Stimulated activated CD4-positive, alpha-beta T cell treated with anti-CD3 and anti-CD28 coated beads, TNF-alpha, amount 100 ng/mL, for 4 hours (primary cell): ENCODE results near the gene CTNNBL1.

Source experiments
- DNase-seq, 3 experiments: peaks; one replicate each; pipeline ENCODE4 v3.0.0-alpha.2; 2020; ENCODE audit warnings: low read depth in 3 of 3

CTNNBL1 gene

GRCh38 chr20:37821696-37822095, 127.9 kb downstream of the CTNNBL1 start:
- no peak for DNase-seq

GRCh38 chr20:37822141-37822601, 128.3 kb downstream of the CTNNBL1 start:
- DNase-seq: no peak

GRCh38 chr20:37823296-37823980, 129.6 kb downstream of the CTNNBL1 start:
- DNase-seq: no peak

GRCh38 chr20:37827605-37828004, 133.8 kb downstream of the CTNNBL1 start:
- DNase-seq: no peak

- DNase-seq: no peak
Measured at GRCh38 chr20:37828684-37829083, 134.9 kb downstream of the CTNNBL1 start.

- no peak for DNase-seq
Measured at GRCh38 chr20:37829128-37829527, 135.3 kb downstream of the CTNNBL1 start.

GRCh38 chr20:37833221-37833896, 139.5 kb downstream of the CTNNBL1 start:
- no peak for DNase-seq

GRCh38 chr20:37836926-37837325, 143.1 kb downstream of the CTNNBL1 start:
- DNase-seq: no peak

- no peak for DNase-seq
Measured at GRCh38 chr20:37837924-37838323, 144.1 kb downstream of the CTNNBL1 start.

- no peak for DNase-seq
Measured at GRCh38 chr20:37838769-37839431, 145.1 kb downstream of the CTNNBL1 start.

- DNase-seq: no peak
Measured at GRCh38 chr20:37839432-37839827, 145.6 kb downstream of the CTNNBL1 start.

- no peak for DNase-seq
Measured at GRCh38 chr20:37839955-37840354, 146.1 kb downstream of the CTNNBL1 start.

- no peak for DNase-seq
Measured at GRCh38 chr20:37841389-37841788, 147.6 kb downstream of the CTNNBL1 start.

GRCh38 chr20:37841971-37842370, 148.1 kb downstream of the CTNNBL1 start:
- DNase-seq: no peak

GRCh38 chr20:37845241-37845681, 151.4 kb downstream of the CTNNBL1 start:
- DNase-seq: no peak

GRCh38 chr20:37845878-37846277, 152.0 kb downstream of the CTNNBL1 start:
- DNase-seq: no peak

- DNase-seq: no peak
Measured at GRCh38 chr20:37846573-37846972, 152.7 kb downstream of the CTNNBL1 start.

- no peak for DNase-seq
Measured at GRCh38 chr20:37848706-37849105, 154.9 kb downstream of the CTNNBL1 start.

GRCh38 chr20:37849156-37849555, 155.3 kb downstream of the CTNNBL1 start:
- DNase-seq: no peak

- DNase-seq: no peak
Measured at GRCh38 chr20:37849566-37849965, 155.7 kb downstream of the CTNNBL1 start.

- no peak for DNase-seq
Measured at GRCh38 chr20:37850036-37850592, 156.3 kb downstream of the CTNNBL1 start.

GRCh38 chr20:37850724-37851355, 157.0 kb downstream of the CTNNBL1 start:
- no peak for DNase-seq
